ENCODE measurements around the gene AP2A2.

AP2A2 gene

DNA sequence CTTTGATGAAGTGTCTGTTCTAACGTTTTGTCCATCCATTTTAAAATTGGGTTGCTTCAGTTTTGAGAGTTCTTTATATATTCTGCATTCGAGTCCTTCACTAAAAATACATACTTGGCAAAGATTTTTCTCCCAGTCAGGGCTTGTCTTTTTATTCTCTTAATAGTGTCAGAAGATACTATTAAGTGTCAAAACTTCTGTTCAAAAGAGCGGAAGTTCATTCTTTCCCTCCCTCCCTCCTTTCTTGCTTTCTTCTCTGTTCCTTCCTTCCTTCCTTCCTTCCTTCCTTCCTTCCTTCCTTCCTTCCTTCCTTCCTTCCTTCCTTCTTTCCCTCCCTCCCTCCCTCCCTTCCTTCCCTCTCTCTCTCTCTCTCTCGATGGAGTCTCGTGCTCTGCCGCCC lies 118.5 kb downstream of the AP2A2 start:
- FAIRE-seq = no peak

DNA sequence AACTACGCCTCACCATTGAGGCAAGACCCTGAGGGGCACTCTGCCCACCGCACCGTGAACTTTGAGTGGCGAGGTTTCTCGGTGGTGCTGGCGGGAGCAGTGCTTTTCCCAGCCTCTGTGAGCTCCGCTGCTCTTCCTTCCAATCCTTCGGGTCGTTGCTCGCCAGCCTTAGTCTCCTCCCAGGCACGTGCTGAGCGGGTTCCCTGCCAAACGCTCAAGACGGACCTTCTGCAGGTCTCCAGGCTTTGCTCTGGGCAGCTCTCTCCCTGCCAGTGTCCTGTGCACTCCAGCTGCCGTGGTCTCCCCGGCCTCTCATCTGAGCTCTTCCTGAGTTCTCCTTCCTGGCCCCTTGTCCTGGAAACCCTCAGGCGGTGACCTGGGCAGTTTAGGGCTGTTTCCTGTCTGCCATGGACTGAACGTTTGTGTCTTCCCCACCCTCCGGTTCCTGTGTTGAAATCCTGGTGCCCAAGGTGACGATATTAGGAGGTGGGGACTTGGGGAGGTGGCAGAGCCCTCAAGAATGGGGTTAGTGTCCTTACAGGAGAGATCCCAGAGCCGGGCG lies 122.0 kb downstream of the AP2A2 start:
- no peak for FAIRE-seq

DNA sequence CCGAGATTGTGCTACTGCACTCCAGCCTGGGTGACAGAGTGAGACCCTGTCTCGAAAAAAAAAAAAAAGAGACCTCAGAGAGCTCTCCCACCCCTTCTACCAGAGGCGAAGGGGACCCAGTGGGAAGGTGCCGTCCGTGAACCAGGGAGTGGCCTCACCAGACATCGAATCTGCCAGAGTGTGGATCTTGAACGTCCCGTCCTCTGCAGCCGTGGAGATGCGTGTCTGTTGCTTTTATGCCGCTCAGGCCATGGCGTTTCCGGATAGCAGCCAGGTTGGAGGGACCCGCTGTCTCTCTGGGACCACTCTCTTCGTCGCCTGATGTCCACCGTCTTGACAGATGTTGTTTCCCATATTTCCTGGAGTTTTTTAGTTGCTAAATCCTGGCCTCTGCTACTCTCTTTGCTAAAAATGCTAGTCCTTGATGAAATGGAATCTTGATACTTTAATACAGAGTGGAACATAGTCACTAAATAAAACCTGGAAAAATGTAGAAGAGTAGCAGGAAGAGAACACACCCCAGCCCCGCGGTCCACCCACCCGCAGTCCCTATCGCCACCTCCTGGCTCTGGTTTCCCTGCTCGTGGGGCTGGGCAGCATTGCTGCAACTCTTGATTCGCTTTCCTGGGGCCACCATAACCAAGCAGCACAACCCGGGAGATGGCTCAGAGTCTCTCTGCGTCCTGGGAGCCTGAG lies 122.9 kb downstream of the AP2A2 start:
- FAIRE-seq = no peak

DNA sequence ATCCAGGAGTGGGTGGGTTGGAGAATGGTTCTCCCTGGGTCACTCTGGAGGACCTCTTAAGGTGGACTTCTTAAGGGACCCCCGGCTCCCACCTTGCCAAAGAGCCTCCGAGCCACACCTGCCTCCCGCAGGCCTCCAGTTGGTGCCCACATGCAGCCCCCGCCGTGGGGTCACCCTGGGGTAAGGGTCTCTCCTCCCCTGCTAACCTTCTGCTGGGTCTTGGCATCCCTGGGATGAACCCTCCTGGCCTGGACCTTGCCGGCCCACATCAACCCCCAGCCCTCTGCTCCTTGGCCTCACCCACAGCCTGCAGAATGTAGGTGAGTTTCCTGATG lies 123.4 kb downstream of the AP2A2 start:
- FAIRE-seq = no peak

DNA sequence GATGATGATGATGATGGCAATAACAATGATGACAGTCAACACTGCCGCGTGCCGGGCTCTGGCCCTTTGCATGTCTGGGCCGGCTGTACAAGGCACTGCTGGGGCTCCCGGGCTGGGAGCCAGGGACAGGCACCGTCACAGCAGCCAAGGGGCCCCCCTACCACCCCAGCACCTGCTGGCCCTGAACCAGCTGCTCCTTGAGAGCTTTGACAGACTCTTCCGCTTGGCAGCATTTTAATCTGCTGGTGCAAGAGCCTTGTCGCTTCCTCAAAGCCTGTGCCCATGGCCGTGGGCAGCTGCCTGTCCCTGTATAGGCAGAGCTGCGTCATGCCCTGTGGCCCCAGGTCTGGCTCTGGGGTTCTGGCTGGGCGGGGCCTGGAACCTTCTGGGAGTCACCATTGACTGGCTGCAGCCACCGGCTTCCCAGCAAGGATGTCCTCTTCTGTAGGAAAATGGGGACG lies 123.8 kb downstream of the AP2A2 start:
- no peak for FAIRE-seq

DNA sequence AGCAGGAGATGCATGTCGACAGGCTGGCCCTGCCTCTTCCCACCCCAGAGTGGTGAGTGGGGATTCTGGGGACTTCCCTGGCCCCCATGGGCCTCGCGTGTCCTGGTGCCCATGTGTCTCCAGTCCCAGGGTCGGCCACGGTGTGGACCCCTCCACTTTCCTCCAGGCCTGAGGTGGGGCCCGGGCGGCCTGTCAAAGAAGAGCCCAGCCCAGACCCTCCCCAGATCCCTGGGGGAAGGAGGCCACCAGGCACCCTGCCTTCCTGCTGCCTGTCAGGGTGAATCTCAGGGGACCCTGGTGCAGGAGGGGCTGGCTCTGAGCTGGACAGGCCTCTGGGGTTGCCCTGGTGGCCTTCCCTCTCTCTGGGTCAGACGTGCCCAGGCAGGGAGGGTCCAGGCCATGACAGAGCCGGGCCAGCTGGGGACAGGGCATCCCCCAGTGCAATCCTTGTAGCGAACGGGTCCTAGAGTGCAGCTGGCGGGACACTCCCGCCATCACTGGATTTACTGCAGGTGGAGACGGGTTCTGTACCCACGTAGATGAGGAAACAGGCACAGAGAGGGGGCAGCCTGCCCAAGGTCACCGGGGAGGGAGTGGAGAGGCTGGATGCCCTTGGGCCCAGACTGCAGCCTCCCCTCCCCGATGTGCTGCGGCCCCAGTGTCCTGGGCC lies 124.4 kb downstream of the AP2A2 start:
- FAIRE-seq = no peak

DNA sequence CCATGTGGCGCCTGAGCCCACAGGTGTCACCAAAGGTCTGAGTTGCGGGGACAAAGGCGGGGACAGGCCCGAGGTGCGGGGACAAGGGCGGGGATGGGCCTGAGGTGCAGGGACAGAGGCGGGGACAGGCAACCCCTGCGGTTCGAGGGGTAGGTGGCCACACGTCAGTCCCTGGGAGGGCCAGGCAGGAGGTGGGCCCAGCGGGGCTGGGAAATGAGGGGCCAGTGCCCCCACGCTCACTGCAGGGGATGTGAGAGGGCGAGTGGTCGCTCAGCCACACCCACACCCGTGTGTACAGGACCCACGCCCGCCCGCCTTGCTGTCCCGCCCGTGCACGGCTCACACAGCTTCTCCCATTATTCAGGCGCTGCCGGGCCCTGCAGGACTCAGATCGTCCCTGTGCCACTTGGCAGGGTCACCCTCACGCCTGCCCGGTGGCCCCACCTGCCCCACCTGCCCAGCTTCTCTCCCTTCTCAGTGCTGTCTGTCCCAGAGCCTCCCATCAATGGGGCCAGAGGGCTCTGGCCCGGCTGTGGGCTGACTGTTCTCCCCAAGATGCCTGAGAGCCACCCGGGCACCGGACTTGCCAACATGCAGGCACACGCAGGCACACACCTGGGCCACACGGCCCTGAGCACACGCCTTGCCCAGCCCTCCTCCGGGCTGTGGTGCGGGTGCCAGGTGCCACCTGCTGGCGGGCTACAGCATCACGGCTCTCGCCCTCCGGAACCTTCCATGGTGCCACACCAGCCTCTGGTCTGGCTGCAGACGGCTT lies 125.1 kb downstream of the AP2A2 start:
- no peak for FAIRE-seq

DNA sequence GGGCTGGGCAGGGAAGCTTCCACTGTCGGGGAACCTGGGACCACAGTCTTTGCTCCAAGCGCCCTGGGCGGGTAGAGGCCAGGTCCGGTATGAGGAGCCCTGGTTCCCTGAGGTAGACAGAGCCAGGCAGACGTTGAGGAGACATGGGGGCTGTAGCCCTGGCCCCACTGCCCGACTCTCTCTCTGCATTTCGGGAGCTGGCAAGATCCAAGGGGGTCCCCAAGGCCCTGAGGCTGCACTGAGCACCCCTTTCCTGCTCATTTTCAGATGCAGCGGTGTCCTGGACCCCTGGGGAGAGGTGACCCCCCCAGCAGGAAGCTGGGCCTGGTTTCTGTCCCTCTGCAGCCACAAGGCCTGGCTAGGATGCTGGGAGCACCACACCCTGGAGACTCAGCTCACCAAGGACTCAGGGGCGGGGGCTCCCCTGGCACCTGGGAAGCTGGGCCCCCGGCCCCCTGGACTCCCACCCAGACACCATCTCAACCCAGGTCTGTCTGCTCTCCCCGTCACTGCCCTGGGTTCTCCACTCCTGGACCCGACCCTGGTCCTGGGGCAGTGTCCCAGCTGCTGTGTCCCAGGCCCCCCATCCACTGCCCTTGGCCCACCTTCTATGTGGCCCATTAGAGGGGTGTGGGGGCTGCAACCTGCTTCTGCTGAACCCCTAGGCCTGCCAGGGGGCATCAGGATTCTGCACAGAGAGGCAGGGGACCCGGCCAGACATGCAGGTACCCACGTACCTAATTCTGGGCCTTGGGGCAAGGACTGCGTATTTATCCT lies 125.9 kb downstream of the AP2A2 start:
- FAIRE-seq = no peak

DNA sequence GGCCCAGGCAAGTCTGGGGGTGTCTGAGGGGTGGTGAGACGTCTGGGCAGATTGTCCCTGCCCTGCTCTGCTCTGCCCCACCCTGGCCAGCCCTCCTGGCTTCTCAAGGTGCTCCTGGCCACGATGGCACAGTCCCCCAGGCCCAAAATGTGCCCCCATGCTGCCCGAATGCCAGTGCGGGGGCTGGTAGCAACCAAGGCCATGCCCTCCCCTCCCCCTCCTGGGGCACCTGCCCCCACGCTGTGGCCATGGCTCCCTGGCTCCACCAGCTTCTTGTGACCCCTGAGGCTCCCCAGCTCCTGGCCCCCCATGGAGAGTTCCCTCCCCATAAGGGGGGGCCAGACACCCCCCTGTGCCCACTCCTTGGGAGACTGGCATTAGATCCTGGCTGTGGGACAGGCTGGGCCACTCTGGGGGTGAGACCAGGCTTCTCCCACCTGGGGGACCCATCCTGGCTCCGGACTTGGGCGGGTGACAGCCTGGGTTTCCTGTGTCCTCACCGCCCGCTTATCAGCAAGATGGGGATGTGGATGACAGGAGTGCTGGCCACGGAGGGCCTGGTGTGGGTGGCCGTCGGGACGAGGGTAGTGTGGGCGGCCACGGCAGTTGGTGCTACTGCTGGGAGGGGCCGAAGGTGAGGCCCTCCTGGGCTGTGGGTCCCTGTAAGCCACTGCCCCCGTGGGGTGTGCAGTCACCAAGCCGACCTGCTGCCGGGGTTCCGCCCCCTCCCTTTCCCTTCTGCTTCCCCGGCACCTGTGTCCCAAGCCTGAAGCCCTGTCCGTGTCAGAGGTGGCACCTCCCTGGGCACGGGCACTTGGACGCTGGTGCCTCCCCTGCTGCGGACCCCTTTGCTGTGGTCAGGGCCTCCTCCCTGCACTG lies 126.7 kb downstream of the AP2A2 start:
- FAIRE-seq = no peak

DNA sequence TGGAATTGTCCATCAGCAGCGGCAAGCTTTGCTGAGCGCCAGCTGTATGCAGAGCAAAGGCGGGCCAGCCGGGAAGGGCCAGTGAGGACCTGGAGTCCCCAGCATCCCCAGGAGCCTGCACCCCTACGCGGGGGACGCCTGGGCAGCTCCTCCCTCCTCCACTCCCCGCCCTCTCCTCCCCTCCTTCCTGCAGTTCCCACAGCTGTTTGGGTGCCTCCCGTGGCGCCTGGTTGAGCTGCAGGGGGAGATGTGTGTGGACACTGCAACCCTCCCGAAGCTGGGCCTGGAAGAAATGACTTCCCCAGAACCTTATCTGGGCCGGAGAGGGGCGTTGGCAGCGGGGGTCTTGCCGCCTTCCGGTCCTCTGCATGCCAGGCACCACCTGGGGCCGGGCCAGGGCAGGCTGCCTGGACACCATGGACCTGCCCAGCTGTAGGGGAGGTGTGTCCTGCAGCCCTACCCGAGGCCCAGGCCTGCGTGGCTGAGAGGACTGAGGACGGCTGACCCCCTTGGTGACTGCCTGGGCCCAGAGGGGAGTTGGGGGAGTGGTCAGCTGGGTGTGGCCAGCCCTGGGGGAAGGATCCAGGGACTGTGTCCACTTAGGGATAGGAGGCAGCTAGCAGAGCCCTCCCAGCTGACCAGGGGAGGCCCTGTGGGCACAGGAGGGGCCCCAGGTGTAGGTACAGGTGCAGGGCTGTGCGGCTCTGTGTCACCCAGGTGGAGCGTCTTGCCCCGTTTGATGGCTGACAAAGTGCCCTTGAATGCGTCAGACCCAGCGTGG lies 127.6 kb downstream of the AP2A2 start:
- FAIRE-seq = no peak

DNA sequence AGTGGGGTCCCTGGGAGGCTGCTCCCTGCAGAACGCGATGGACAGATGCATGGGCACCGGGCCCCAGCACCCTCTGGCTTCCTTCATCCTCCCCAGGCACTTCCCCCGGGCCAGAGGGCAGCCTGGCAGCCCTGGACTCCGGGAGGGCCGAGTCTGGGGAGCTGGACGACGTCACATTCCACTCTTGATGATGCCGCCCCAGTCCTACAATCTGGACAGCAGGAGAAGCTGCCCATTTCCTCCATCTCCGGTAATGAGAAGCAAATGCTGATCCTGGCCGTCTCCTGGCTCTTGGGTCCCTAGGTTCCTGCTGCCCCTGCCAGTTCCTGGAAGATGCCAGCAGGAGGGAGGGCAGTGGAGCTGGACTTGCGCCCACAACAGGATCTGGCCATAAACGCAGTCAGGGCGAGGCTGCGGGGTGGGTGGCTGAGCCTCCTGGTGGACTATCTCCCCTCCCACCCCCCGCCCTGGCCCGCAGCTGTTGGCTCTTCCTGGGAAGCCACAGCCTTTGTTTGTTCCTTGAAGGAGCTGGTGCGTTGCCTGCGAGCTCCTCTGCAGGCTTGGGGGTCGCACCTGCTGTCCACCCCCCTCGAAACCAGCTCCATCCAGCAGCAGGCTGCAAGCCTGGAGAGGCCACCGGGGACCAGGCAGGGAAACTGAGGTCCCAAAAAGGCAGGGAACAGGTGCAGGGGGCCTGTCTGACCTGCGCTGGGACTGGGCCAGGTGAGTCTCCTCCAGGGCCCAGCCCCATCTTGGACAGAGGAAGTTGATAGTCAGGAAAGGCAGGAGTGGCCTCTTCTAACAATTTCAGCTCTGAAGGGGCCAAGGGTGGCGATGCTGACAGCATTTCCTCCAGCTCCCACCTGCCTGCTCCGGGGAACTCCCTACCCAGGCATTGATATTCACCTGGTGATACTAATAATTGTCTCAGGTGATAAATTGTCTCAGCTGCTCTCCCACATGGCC lies 128.8 kb downstream of the AP2A2 start:
- no peak for FAIRE-seq

DNA sequence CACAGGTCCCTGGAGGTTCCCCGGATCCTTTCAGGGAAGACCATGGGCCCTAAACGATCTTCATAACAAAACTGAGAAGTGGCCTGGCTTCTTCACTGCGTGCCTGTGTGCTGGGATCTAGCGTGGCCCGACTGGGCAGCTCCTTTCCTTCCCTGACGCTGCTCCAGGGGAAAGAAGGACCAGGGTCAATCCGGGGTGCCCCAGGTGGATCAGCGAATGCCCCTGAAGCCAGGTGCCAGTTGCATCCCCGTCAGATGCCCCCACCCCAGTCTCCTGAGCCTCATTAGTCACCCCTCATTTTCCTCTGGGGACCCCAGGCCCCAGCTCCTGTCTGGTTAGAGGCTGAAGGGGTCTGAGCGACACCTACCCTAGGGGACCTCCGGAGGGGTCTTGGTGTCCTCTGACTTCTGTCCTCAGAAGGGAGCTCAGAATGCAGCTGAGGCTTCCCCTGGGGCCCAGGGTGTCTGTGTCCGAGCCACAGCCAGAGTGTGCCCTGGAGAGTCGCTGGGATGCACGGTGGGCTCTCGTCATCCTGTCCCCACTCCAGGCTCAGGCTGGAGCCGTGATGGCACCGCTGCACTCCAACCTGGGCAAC lies 129.5 kb downstream of the AP2A2 start:
- no peak for FAIRE-seq

DNA sequence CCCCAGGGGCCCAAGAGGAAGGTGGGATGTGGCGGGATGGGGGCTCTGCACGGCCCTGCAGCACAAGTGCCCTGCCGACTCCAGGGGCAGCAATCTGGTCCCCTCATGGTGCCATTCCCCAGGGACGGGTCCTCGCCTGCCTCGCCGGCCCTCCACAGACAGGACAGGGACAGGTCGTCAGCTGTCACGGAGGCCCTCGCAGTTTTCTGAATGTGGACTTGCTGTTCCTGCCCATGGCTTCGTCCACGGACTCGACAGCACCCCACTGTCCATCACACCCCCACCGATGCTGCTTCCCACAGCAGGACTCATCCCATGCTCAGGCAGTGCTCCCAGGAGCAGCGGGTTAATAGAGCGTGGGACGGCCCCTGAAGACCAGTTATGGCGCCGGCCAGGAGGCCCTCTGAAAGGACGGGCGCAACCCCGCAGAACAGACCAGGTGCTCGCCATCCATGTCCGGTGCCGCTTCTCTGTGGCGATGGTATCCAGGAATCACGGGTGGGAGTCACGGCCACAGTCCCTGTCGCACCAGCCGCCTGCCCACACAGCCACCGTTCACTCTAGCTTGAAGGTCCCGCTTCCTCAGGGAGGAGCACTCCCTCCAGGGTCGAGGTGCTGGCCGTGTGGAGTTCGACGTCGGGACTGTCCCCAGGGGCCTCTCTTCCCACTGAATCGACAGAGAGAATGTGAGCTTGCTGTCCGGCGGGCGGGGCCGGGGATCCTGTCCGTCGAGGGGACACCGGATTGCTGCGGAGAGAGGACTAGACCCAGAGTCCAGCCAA lies 130.5 kb downstream of the AP2A2 start:
- no peak for FAIRE-seq

DNA sequence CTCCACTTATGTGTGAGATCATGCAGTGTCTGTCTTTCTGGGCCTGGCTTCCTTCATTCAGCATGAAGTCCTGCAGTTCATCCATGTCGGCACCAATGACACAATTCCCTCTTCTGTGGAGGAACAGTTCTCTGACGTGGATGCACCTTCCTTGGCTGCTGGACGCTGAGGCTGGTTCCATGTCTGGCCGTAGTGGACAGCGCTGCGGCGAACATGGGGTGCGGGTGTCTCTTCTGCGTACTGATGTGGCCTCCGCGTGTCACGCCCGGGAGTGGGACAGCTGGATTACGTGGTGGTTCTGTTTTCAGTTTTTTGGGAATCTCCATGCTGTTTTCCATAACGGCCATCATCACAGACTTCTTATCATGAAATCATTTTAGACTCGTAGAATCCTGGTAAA lies 132.1 kb downstream of the AP2A2 start:
- no peak for FAIRE-seq

DNA sequence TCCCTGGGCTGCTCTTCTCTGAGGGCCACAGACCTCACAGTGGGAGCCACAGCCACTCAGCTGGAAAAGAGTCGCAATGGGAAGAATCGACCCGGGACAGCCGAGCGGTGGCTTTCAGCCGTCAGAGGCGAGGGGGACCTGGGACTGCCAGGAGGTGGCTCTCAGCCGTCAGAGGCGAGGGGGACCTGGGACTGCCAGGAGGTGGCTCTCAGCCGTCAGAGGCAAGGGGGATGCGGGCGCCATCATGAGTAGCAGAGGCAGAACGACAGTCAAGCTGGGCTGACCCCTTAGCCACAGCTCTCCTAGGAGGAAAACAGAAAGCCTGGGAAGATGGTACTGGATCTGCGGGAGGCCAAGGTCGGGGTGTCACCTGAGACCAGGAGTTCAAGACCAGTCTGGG lies 134.1 kb downstream of the AP2A2 start:
- FAIRE-seq = no peak

DNA sequence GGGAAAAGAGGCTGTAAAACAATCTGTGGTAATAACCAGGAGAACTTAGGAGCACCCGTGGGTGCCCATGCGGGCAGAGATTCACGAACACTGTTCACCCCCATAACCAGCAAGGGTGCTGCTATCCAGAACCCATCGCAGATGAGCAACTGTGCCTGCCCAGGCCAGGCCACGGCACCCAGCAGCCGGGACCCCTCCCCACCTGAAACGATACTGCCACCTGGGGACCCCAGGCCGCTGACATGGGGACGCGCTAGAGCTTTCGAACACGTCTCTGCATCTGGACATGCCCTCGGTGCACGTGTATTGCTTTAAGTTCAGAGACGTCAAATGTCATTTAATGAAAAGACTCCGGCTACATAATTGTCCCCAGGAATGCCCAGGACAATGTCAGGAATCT lies 134.7 kb downstream of the AP2A2 start:
- FAIRE-seq = no peak

DNA sequence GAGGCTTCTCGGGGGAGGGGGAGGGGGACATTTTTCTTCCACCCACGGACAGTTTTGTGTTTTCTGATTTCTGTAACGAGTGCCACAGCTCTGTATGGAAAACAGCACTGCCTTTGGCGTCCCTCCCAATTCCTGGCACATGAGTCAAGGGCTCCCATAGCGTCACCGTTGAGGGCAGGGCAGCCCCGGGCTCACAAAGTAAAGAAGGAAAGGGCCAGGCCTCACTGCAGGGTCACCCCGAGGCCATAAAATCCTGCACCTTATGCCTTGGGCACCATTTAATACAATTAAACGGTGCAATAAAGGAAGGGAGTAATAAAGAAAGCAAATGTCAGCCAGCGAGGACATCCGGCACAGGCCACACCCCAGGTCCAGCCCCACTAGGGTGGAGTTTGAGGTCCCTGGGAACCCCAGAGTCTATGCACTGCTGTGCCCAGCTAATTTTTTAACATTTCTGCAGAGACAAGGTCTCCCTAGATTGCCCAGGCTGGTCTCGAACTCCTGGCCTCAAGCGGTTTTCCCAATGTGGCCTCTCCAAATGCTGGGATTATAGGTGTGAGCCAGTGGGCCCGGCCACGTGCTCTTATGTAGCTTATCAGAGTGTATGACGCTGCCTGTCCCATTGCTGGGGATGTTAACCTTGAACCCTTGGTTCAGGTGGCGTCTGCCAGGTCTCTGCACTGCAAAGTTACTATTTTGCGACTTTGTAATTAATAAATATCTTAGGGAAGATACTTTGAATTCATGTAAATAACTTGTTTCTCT lies 135.4 kb downstream of the AP2A2 start:
- no peak for FAIRE-seq
